ENCODE measurements around the gene PBXIP1. TPM values are rescaled to one million over a fixed set of nuclear protein-coding genes. Genes with fewer than 3 reads are reported as not detected.
A peak's percentile ranks its signal among the peaks of the same experiment; 100 is the strongest.

PBXIP1 gene
- total and polyA plus RNA-seq, 2 of the 13 experiments (the other 11 are each of a cell fraction or from before 2014, with no cell fraction given), result 16.3 to 31.9 TPM

DNA sequence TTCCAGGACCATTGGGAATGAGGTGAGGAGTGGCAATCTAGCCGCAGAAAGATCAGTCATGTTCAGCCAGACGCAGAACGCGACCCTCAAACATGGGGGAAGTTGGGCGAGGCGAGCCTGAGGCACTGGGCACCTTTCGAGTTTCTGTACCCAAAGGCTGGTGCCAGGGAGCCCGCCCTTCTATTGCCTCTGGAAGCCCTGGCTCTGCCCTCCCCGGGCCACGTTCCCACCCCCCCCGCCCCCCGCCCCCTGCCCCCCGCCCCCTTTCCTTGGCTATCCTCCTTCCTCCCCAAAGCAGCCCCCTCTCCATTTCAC lies 44.5 kb upstream of the PBXIP1 start:
- H4K20me1 ChIP-seq (ENCODE audit: insufficient read depth, low read length), result no peaks in the 10 kb centered on the region
- H3K9me3 ChIP-seq (ENCODE audit: low read length), result no peaks in the 10 kb centered on the region
- BruUV-seq (replicated peaks), result no TSS peak
- peaks cover 32% of the 10 kb centered on the region for H3K4me1 ChIP-seq (ENCODE audit: insufficient read depth, low read length)
- no peak for ATAC-seq
- H3K4me3 ChIP-seq (replicated peaks in 1 of 3; ENCODE audit: insufficient read depth in 1 of 3, low read depth in 2 of 3, low read length in 3 of 3), result peak overlapping the region; percentile 72 to 86 (median 84)
- H2AFZ ChIP-seq (ENCODE audit: low read length), result no peak overlapping the region
- TF ChIP-seq KAT8 (CRISPR knock-in tag; IDR thresholded peaks at IDR 0.05) (no peak), CHD4 (IDR thresholded peaks at IDR 0.05; ENCODE audit: borderline replicate concordance, low read length) (no peak), HNRNPK (IDR thresholded peaks at IDR 0.05; ENCODE audit: low read depth, low read length, poor library complexity, severe bottlenecking) (peak; percentile 39), KAT2B (IDR thresholded peaks at IDR 0.05; ENCODE audit: borderline replicate concordance, low read depth, low read length) (no peak), ETV6 (CRISPR knock-in tag; conservative IDR thresholded peaks at IDR 0.05) (0 out of 2 replicates have a peak, but pooled peaks have one; percentile 5), ZNF331 (CRISPR knock-in tag; IDR thresholded peaks at IDR 0.05) (no peak), ZNF224 (CRISPR knock-in tag; IDR thresholded peaks at IDR 0.05) (0 out of 2 replicates have a peak, but pooled peaks have one; percentile 17), ZNF329 (CRISPR knock-in tag; IDR thresholded peaks at IDR 0.05; ENCODE audit: low read depth) (0 out of 2 replicates have a peak, but pooled peaks have one; percentile 22), FOXM1 (CRISPR knock-in tag; IDR thresholded peaks at IDR 0.05) (no peak), POLR2A (IDR thresholded peaks at IDR 0.05; ENCODE audit: insufficient read depth in 1 of 2, low read depth in 2 of 2, low read length in 2 of 2) (peak in 1 of 2 experiments; percentile 26; a peak in 1 of 4 replicates), POLR2G (IDR thresholded peaks at IDR 0.05; ENCODE audit: low read depth, low read length) (peak; percentile 19; the same call in 1 of the 2 replicates)
- TF ChIP-seq, protein P1, sequence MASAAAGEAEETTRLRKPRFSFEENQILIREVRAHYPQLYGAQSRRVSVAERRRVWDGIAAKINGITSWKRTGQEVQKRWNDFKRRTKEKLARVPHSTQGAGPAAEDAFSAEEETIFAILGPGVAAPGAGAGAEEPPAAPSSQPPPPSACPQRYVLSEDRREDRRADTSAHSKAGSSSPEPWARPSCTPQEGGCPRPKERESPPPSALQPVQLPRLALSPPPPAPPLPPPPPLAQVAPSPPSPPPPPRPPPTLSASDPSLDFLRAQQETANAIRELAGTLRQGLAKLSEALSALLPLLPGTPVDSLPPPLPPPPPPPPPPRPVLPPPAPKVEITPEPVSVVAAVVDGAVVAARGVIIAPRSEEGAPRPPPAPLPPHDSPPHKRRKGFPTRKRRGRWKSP (CRISPR knock-in tag; IDR thresholded peaks at IDR 0.05), result 0 out of 2 replicates have a peak, but pooled peaks have one; percentile 5
- peak overlapping the region; percentile 97 for H3K9ac ChIP-seq (ENCODE audit: insufficient read depth, low read depth, low read length)
- no peak for DNase-seq (ENCODE audit: low spot score)
- WGBS (ENCODE audit: low lambda C conversion rate), result 0% methylated on average over 8 of the region's 13 CpGs
- H3K27me3 ChIP-seq (ENCODE audit: control insufficient read depth in 1 of 2, insufficient read depth in 2 of 2, low read length in 2 of 2), result no peaks in the 10 kb centered on the region; a peak in 1 of 5 replicates
- POLR2A ChIA-PET, result interaction anchor here (0.8 to 6.7 kb wide), 16 partner anchors 10 to 126 kb away, joined by 3 to 90 read pairs (median 6); partner anchors contain the start of genes FLAD1, PBXIP1, PMVK and SHC1
- intact Hi-C loops (cut with micrococcal nuclease; ENCODE audit: unreplicated experiment), result loop anchor here (1.0 to 5.0 kb wide), 3 partner anchors 27 to 443 kb away; partner anchors contain the start of genes PYGO2 and UBE2Q1
- peak overlapping the region; percentile 100 for H3K4me2 ChIP-seq (ENCODE audit: low read depth, low read length)
- in situ Hi-C loops (cut with HindIII; ENCODE audit: extremely low pct_ligation_motif_present, low pct_unique_long_range_greater_than_20kb), result no loop called here
- CTCF ChIA-PET (ENCODE audit: low intra/inter-chr PET ratio, low total read pairs), result interaction anchor here (2.8 to 6.8 kb wide), 2 partner anchors 17 to 94 kb away, joined by 11 to 54 read pairs; no protein-coding TSS in a partner anchor
- H3K79me2 ChIP-seq (ENCODE audit: insufficient read depth, low read length), result peaks cover 20% of the 10 kb centered on the region
- H3K36me3 ChIP-seq (replicated peaks in 1 of 2; ENCODE audit: control insufficient read depth in 1 of 2, insufficient read depth in 2 of 2, low read length in 2 of 2), result no peaks in the 10 kb centered on the region
- FAIRE-seq, result no peak
- peak overlapping the region; percentile 97 for H3K27ac ChIP-seq (ENCODE audit: extremely low read length, insufficient read depth, low read length)
